GM10266 (cell line): ENCODE data around the gene ARMC5.

Source experiments
- DNase-seq: peaks from one replicate; pipeline ENCODE4 v3.0.0; 2012; ENCODE audit errors: extremely low spot score
- CTCF ChIP-seq: IDR thresholded peaks from 2 replicates; pipeline ENCODE4 v1.5.1; 2012; ENCODE audit warnings: mild to moderate bottlenecking, low read depth; ENCODE audit not compliant: control insufficient read depth, insufficient read depth; ENCODE audit errors: missing control alignments

Gene ARMC5

GRCh38 chr16:31458844-31459686, at the start of gene ARMC5:
ARMC5 (plus strand) TSS chr16:31459501; CDS start chr16:31459525, 24 bp downstream.
- TF ChIP-seq CTCF, result peak; percentile 83
- DNase-seq, result peak; percentile 88

GRCh38 chr16:31410082-31410481, 49.2 kb upstream of the ARMC5 start:
- no peak for DNase-seq
- no peak for TF ChIP-seq CTCF

GRCh38 chr16:31411024-31411844, 48.1 kb upstream of the ARMC5 start:
- DNase-seq, result no peak
- TF ChIP-seq CTCF, result no peak

GRCh38 chr16:31412750-31413149, 46.6 kb upstream of the ARMC5 start:
- DNase-seq, result no peak
- TF ChIP-seq CTCF, result no peak

GRCh38 chr16:31413381-31413780, 45.9 kb upstream of the ARMC5 start:
- TF ChIP-seq CTCF, result no peak

GRCh38 chr16:31413943-31414342, 45.4 kb upstream of the ARMC5 start:
- no peak for DNase-seq
- no peak for TF ChIP-seq CTCF

More at GRCh38 chr16:31413381-31413780, 45.9 kb upstream of the ARMC5 start:
- DNase-seq, result no peak
